Measurements from ENCODE around the gene IDH3B.

- TF ChIP-seq, protein P1, sequence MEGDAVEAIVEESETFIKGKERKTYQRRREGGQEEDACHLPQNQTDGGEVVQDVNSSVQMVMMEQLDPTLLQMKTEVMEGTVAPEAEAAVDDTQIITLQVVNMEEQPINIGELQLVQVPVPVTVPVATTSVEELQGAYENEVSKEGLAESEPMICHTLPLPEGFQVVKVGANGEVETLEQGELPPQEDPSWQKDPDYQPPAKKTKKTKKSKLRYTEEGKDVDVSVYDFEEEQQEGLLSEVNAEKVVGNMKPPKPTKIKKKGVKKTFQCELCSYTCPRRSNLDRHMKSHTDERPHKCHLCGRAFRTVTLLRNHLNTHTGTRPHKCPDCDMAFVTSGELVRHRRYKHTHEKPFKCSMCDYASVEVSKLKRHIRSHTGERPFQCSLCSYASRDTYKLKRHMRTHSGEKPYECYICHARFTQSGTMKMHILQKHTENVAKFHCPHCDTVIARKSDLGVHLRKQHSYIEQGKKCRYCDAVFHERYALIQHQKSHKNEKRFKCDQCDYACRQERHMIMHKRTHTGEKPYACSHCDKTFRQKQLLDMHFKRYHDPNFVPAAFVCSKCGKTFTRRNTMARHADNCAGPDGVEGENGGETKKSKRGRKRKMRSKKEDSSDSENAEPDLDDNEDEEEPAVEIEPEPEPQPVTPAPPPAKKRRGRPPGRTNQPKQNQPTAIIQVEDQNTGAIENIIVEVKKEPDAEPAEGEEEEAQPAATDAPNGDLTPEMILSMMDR (IDR thresholded peaks at IDR 0.05), result no peak
- TF ChIP-seq POLR2A (IDR thresholded peaks at IDR 0.05), result no peak
Measured at GRCh38 chr20:2708665-2709064, 44.6 kb upstream of the IDH3B start.
